IMR-90 (cell line): ENCODE results near the gene CPEB2. TPM values are rescaled to one million over a fixed set of nuclear protein-coding genes. Genes with fewer than 3 reads are reported as not detected.

Experiments used
- polyA plus RNA-seq, 3 experiments: library from polyadenylated mRNA; depleted of rRNA; stranded (reverse); fragments of >200 nt; gene quantifications; 2 replicates each; pipeline ENCODE4 v1.2.3, GENCODE V29; 2012; ENCODE audit warnings: low replicate concordance in 1 of 3
- total RNA-seq: library from RNA; depleted of rRNA; stranded (reverse); fragments of >200 nt; gene quantifications from 2 replicates; pipeline ENCODE4 v1.2.3, GENCODE V29; 2012
- TF ChIP-seq, protein P1 (sequence below): conservative IDR thresholded peaks from 2 replicates; pipeline ENCODE4 v1.5.1; 2012; ENCODE audit warnings: mild to moderate bottlenecking, low read depth, low read length, improper control_type of control experiment

Gene CPEB2
- total and polyA plus RNA-seq, 2 of the 4 experiments (the other 2 are of a cell fraction), result 10.6 to 12.0 TPM

DNA sequence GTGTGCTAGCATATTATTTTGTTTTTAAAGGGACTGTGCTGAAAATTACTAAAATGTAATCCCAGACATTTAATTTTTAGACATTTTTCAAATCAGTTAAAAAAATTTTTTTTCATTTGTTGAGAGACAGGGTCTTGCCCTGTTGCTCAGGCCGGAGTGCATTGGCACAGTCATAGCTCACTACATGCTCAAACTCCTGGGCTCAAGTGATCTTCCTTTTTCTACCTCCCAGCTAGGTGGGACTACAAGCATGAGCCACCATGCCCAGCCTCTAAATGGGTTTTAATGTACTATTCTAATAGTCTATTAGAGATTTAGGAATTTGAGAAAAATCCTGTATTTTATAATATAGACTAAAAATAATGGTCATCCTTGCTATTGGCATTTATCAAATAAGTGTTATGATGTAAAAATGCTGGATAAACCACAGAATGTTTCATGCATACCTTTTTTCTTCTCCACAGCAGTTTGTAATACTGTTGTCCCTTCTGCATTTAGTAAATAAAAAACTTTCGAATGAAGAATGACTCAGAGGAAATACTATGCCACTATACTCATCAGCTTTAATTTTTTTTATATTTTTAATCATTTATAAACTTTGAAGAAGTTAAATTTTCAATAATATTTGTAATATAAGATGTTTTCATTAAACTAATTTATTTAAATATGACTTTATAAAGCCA lies 29.9 kb downstream of the CPEB2 start (continued):
- TF ChIP-seq, protein P1, sequence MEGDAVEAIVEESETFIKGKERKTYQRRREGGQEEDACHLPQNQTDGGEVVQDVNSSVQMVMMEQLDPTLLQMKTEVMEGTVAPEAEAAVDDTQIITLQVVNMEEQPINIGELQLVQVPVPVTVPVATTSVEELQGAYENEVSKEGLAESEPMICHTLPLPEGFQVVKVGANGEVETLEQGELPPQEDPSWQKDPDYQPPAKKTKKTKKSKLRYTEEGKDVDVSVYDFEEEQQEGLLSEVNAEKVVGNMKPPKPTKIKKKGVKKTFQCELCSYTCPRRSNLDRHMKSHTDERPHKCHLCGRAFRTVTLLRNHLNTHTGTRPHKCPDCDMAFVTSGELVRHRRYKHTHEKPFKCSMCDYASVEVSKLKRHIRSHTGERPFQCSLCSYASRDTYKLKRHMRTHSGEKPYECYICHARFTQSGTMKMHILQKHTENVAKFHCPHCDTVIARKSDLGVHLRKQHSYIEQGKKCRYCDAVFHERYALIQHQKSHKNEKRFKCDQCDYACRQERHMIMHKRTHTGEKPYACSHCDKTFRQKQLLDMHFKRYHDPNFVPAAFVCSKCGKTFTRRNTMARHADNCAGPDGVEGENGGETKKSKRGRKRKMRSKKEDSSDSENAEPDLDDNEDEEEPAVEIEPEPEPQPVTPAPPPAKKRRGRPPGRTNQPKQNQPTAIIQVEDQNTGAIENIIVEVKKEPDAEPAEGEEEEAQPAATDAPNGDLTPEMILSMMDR, result no peak
